HG02943 (cell line): ENCODE results near the gene MYBPC2.

Experiments
- ATAC-seq: cut with Tn5 transposase; IDR thresholded peaks from one replicate; pipeline ENCODE4 v1.9.1; 2021; ENCODE audit warnings: mild to moderate bottlenecking, low read depth, moderate library complexity; ENCODE audit not compliant: unreplicated experiment

The MYBPC2 gene

DNA sequence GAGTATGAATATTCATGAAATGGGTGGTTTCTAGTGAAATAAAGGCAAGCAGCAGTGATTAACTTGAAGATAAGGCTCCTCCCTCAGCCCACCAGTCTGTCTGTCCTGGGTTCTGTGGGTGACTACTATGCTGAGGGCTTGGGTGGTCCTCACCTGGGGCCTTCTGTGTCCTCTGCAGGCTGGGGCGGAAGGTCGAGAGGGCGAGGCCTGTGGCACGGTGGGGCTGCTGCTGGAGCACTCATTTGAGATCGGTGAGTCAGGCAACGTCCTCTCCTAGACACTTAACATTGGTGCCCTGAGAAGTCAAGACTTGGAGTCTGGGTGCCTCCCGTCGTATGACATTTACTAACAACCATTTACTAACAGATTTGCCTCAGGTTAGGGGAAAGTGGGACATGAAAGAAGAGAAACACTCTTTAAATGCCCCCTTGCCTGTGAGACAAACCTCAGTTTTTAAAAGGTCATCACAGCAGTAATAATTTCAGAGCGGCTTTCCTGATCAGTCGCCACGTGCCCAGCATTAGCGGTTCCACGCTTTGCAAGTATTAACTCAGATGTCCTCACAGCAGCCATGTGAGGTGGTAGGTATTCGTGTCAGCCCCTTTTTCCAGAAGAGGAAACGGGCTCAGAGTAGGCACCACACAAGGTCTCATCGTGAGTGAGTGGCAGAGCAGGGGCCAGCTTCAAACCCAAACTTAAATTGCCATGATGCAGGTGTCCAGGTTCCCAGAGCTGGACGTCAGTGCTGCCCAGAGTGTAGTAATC is 45.2 kb downstream of the MYBPC2 start:
- no peak for ATAC-seq

DNA sequence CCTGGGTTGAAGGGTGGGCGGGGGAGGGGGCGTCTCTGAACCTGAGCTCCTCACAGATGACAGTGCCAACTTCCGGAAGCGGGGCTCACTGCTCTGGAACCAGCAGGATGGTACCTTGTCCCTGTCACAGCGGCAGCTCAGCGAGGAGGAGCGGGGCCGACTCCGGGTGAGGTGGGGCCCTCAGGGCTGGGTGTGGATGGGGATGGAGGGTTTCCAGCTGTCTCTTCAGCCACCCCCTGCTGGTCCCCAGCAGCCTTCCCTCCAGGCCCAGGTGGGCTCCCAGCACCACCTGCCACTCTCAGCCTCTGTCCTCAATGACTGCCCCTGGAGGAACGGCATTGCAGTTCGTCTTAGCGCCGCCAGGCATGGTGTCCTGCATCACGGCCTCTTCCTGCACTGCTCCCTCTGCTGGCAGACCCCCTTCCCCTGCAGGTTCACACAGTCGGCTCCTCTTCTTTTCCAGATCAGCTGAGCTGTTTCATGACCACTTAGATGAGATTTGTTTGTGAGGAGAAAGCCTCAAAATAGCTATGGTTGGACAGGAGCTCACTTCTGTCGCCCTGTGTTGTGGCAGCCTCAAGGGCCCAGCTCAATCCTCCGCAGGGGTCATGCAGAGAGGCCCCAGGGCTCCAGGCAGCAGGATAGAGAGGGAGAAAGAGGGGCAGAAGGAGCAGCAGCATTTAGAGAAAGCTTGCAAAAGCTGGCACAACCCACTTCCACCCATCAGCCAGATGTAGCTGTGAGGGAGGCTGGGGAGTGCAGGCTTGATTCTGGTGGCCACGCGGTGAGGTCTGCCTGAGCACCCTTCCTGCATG is 46.4 kb downstream of the MYBPC2 start:
- ATAC-seq: no peak

DNA sequence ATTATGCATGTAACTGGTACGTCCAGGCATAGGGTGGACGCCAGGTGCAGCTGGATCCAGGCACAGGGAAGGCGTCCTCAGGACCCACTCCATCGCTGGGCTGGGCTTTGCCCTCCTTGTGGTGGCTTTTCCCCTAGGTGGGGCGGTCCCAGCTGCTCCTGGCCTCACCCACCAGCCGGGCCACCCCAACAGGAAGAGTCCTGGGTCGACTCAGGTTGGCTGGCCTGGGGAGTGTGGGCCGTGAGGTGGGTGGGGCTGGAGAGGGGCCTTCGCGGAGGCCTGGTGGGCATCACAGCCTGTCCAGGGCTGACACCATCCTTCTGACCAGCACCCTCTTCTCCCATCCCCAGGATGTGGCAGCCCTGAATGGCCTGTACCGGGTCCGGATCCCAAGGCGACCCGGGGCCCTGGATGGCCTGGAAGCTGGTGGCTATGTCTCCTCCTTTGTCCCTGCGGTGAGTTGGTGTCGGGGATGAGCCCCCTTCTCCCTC is 47.1 kb downstream of the MYBPC2 start:
- no peak for ATAC-seq

DNA sequence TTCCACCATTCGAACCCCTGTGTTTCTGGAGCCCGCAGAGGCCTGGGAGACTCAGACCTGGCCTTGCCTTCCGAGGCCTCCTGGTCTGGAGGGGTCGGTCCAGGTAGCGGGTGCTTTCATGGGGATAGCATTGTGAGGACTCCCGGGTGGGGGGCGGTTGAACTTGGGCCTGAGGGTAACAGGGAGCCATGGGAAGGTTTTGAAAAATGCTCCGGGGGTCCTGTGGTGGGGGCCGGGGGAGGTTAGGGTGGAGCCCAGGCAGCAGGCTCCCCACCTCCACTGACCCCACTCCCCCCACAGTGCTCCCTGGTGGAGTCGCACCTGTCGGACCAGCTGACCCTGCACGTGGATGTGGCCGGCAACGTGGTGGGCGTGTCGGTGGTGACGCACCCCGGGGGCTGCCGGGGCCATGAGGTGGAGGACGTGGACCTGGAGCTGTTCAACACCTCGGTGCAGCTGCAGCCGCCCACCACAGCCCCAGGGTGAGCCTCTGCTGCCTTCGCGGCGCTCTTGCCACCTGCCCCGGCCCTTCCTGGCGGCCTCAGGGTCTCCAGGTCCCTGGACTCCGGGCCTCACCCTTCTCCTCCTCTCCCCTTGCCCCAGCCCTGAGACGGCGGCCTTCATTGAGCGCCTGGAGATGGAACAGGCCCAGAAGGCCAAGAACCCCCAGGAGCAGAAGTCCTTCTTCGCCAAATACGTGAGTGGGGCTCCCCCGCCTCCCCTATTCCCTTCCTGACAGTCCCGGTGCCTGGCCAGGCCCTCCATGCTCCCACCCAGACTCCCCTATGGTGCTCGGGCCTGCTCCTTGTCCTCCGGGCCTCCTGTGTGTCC is 47.8 kb downstream of the MYBPC2 start:
- no peak for ATAC-seq

DNA sequence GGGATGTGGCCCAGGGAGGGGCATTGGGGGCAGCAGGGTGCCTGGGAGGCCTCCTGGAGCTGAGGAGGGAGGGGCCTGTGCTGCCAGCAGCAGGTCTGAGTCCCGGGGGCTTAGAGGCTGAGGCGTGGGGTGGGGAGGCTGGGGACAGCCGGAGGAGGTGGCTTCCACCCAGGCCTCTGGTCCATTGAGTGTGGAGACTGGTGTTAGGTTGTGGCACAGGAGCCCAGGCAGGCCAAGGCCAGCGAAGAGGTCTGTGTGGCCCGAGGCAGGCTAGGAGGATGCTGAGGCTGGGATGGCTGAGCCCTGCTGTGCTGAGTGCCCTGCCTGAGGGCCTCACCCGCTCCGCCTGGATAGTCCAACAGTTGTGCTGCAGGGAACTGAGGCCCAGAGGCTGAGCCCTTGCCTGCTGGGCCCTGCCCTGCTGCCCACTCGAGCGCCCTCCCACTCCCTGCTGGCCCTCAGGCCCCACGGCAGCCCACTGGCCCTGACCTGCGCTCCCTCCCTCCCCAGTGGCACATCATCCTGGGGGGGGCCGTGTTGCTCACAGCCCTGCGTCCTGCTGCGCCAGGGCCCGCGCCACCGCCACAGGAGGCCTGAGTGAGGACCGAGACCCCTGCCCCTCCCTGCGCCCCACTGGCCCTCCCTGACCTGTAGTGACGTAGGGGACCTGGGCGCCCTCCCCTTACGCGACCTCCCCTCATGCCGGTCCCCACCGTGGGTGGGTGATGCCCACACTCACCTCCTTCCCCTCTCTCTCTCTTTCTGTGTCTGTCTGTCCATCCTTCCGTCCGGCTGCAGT is 48.9 kb downstream of the MYBPC2 start:
- no peak for ATAC-seq

DNA sequence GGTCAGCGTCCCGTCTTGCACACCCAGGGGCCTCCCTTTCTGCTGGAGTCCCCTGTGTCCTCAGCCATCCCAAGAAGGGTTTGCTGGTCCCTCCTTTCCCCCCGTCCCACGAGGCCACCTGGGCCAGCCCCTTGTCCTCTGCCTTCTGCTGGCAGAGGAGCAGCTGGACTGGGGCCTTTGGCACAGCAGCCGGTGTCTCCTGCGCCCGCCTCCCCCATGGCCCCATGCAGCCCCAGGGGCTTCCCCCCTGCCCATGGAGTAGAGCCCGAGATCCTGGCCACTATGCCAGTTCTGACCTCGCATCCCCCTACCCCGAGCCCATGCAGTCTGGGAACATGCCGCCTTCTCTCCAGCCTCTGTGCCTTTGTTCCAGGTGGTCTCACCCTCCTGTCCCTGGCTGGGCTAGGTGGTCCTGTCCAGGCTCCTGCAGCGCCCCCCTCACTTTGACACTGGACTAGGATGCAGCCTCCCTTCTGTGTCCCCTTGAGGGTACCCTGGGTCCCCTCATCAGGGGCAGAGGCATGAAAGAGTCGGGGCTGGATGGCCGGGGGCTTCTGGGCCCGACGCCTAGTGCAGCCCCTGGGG is 49.7 kb downstream of the MYBPC2 start:
- ATAC-seq: no peak

DNA sequence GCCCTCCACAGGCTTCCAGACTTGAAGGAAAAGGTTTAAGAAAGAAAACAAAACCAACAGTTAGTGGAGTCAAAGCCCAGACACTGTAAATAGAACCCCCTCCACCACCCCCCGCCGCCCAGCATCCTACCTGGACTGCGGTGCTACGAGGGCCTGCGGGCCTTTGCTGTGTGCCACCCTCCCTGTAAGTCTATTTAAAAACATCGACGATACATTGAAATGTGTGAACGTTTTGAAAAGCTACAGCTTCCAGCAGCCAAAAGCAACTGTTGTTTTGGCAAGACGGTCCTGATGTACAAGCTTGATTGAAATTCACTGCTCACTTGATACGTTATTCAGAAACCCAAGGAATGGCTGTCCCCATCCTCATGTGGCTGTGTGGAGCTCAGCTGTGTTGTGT is 50.2 kb downstream of the MYBPC2 start:
- no peak for ATAC-seq

DNA sequence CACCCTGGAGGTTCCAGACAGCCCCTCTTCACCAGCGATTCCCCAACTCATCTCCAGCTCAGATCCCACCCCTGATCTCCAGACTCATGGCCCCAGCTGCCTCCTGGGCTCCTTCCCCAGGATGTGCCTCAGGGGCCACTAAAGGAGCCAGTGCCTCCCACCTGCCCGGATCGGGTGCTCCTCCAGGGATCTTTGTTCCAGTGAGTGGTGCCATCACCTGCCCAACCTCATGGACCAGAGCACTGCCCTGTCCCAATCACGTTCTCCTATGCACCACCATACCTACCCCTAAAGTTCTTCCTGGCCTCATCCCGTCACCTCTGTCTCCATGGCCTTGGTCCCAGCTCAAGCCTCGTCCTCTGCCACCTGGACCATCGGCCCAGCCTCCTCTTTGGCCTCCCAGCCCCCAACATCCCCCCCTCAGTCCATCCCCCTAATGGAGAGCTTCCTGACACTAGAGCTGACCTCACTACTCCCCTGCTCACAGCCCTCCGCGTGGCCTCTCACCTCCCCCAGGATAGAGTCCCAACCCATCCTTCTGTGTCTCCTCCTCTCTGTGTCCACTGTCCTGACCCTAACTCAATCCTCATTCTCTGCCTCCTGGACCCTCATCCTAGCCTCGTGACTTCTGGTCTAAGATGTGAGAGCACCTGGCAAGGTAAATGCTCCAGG is 52.7 kb downstream of the MYBPC2 start:
- no peak for ATAC-seq

DNA sequence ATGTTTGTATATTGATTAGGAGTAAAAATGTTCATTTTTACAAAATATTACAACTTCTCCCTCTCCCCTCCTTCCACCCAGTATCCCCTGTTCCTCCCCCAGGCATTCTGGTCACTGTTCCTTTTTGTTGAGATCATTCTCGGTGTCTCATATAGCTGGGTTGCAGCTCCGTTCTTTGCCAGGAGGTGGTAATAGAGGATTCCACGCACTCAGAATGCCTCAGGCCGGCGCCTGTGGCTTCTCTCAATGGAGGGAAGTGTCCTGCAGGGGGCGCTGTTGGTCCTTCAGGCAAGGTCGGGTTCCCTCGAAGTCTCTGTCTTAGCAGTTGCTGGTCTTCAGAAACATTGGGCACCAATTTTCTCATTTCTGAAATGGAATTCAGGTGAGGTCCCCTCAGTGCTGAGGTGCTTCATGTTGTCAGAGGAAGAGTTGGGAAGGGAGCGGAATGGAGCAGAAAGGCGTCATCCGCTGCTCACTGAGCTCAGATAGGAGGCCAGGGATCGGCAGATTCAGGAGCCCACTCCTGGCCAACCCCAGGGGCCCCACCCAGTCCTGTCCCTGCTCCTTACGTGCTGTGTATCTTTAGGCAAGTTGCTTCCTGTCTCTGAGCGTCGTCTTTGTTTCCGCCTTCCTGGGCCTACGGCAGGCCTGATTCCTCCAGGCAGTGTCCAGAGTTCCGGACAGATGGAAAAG is 54.3 kb downstream of the MYBPC2 start:
- ATAC-seq: no peak

DNA sequence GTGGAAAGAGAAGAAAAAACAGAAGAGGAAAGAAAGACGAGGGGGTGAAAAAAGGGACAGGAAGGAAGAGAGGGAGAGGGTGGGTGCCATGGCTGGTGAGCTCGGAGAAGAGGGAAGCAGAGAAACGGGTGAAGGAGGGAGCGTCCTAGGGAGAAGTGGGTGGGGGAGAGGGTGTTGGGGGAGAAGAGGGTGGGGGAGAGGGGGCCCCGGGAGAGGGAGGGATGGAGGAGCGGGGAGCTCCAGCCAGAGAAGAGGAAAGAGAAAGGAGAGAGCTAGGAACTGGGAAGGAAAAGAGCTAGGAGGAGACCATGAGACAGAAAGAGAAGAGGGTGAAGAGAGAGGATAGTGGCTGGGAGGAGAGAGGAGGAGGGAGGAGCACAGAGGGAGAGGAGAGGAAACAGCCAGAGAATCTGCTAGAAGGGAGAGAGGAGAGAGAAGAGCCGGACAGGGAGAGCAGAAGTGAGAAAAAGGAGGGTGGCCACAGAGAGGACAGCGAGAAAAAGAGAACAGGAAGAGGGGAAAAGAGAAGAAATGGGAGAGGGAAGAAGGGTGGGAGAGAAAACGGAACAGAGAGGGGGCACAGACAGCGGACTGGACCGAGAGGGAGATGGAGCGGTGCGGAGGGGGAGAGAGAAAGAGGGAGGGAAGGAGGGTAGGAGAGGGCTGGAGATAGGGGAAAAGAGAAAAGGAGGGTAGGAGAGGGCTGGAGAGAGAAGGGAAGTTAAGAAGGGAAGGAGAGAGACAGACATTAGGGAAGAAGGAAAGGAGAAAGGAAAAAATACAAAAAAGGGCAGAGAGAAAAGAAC is 55.9 kb downstream of the MYBPC2 start:
- no peak for ATAC-seq

DNA sequence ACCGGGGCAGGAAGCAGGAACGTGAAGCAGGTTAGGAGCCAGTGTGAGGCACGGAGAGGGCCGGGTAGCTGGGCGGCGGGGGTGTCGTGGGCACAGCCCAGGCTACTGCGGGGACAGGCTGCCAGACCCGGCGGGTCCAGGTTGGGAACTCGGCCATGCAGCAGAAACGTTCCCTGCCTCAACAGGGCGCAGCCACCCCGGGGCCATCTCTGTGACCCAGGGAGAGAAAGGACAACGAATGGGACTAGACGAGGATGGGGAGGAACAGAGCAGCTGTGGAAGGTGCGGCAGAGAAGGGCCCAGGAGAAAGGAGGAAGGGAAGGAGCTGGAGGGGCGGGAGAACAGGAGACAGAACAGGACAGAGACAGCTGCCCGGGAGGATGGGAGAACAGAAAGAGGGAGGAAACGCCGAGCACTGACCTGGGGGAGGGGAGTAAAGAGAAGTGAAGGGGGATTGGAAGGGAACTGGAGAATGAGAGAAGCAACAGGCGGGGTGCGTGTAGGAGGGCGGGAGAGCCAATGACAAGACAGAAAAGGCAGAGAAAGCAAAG is 56.8 kb downstream of the MYBPC2 start:
- ATAC-seq: no peak

DNA sequence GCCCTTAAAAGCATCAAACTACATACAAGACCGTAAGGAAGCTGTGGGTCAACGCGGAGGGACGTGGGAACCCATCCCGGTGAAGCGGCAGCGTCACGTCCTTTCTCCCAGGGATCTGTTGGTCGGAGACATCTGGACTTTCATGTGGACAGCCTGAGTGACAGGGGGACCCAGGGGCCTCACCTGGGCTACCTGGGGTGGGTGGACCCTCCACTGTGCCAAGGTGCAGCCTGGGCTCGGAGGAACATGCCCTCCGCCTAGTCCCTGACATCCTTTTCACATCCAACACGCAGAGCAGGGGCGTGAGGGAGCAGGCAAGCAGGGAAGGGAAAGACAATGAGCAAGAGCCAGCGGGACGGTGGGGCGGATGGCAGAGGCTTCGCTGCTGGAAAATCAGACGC is 57.7 kb downstream of the MYBPC2 start:
- ATAC-seq: no peak

DNA sequence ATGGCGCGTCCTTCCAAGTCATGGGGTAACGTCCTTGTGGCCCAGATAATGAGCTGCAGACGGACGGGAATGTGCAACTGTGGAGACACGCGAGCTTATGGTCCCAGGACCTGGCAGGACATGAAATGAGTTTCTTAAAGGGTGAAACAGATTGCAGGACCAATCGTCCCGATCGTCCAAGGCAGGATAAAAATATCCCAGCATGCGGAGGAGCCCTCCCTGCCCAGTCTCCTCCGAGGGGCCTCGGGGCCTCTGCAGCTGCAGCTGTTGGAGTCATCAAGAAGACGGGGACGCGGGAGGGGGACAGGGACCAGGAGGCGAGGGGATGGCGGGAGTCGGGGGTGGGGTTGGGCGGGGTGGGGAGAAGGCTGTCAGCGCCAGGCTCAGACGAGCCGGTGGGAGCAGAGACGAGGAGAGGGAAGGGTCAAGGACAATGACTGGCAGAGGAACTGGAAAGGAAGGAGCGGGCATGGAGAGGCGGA is 58.3 kb downstream of the MYBPC2 start:
- ATAC-seq: no peak

DNA sequence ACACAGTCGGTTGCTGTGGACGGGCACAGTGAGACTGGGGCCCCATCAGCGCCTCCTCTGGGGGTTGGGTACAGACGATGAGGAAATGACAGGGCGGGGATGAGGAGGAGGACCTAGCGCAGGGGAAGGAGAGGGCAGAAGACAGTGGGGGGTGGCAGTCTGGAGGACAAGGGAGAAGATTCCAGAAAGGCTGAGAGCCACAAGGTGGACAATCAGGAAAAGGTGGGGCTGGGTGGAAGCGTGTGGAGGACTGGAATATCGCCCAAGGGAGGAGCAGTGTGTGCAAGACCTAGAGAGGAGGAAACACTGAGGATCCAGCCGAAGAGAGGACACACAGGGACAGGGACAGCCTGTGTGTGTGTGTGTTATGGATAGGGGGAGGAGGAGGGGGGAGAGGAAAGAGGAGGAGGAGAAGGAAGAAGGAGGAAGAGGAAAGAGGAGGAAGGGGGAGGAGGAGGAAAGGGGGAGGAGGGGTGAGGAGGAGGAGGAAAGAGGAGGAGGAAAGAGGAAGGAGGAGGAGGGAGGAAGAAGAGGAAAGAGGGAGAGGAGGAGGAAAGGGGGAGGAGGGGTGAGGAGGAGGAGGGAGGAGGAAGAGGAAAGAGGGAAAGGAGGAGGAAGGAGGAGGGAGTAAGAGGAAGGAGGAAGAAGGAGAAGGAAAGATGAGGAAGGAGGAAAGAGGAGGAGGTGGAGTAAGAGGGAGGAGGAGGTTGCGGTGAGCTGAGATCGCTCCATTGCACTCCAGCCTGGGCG is 59.8 kb downstream of the MYBPC2 start:
- ATAC-seq: no peak

DNA sequence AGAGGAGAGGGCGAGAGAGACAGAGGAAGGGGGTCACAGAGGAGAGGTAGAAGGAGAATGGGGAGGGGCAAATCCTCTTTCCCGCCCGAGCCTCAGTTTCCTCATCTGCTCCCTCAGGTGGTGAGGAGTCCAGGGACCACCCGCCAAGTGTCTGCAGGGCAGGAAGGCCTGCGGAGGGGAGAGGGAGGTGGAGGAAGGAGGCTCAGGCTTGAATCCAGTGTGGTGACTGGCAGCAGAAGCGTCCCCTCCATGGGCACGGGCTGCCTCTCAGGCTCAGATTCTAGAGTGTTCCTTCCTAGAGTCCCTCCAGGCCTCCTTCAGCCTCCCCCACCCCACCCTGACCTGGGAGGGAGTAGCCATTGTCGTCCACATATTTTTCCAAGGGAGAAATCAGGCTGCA is 60.5 kb downstream of the MYBPC2 start:
- no peak for ATAC-seq

DNA sequence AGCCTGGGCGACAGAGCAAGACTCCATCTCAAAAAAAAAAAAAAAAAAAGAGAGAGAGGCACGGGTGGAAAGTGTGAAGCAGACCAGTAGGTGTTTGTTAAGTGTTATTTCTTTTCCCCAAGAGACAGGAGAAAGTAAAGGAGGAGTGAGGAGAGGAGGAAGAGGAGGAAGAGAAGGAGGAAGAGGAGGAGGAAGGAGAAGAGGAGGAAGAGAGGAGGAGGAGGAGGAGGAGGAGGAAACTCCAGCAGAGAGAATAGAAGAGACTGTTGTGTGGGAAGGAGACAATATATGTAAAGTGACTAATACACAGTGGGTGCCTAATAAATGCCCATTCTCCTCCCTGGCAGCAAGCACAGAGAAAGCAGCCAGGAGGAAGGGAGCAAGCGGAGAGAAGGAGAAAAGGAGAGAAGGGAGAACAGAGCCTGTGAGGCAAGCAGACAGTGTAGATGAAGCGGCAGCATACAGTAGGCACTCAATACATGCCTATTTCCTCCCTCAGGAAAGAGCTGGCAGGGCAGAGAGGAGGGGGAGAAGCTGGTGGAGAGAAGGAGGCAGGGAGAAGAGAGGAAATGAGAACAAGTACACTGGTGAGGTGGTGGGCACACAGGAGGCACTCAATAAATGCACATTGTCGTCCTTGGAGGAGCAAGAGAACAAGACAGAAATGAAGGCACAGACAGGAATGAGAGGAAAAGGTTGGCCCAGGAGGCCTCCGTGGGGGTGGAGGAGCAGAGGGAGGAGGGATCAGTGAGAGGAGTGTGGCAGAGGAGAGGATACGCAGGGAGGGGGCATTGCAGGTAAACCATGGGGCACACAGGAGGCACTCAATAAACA is 61.7 kb downstream of the MYBPC2 start:
- no peak for ATAC-seq
